Astrocyte of the cerebellum (primary cell): Measurements from ENCODE around the gene NCS1.
A peak's percentile ranks its signal among the peaks of the same experiment; 100 is the strongest.

Source experiments
- DNase-seq: peaks from one replicate; pipeline ENCODE4 v3.0.0-alpha.2; 2011; ENCODE audit warnings: low read depth
- H3K4me3 ChIP-seq: 2 replicates; pipeline ENCODE4 v1.5.1; 2011; ENCODE audit warnings: mild to moderate bottlenecking, low read depth, low read length, moderate library complexity
- CTCF ChIP-seq: IDR thresholded peaks from 2 replicates; pipeline ENCODE4 v1.5.1; 2012; ENCODE audit warnings: low read length, low read depth, moderate library complexity, mild to moderate bottlenecking; ENCODE audit errors: missing control alignments
- in situ Hi-C: cut with HindIII; loops from 2 replicates; pipeline ENCODE4 v1.10.0; 2017; ENCODE audit warnings: low sequenced_read_pairs

The NCS1 gene

DNA sequence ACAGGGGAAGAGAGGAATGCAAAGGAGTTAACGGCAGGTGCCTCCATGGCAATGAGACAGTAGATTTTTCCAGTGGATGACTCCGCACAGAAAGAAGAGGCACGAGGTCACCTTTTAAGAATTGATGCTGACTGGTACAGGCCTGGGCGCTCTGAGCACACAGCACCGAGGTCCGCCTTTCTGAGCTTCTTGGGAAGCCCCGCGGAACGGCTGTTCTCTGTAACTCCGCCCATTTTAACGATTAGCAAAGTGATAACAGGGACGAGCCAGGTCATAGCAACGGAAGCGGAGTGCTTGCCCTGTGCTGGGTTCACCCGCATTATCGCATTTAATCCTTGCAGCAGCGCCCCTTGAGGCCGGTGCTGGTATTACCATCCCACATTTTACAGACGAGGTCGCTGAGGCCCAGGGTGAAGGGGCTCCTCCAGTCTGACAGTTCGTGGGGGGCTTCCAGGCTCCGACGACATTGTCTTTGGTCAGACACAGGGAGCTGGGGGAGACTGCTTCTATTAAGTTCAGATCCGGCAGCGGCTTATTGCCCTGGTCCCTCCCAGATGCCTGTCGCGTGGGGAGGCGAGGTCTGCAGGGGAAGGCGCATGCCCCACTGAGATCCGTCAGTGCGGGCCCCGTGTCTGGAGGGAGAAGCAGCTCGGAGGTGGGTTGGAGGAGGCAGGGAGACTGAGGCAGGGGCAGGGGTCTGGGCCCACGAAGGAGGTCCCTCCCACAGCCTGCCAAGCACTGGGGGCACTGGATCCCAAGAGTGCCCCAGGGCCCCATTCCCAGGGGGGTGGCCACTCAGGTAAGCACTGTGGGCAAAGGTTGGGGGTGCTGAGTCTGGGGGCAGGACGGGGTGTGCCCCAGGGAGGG is 71.0 kb downstream of the NCS1 start:
- H3K4me3 ChIP-seq = no peak overlapping the region

DNA sequence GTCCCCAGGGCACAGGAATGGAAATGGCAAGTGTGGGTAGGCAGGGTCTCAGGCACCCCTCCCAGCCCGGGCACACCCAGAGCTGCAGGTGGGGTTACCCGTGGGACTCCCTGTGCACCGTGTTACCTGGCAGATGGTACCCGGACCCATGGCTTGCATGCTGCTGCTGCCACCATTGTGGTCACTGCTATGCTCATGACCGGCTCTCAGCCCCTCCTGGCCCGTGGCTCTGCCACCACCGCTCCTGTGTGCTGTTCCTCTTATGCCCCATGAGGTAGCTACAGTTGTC is 71.6 kb downstream of the NCS1 start:
- DNase-seq = no peak
- no peak overlapping the region for H3K4me3 ChIP-seq
- in situ Hi-C loops = loop anchor here (10.0 kb wide), 2 partner anchors 79 to 101 kb away; no protein-coding TSS in a partner anchor
- TF ChIP-seq CTCF = no peak

More for the DNA sequence above, 71.0 kb downstream of the NCS1 start:
- in situ Hi-C loops = loop anchor here (10.0 kb wide), 2 partner anchors 78 to 102 kb away; no protein-coding TSS in a partner anchor
- peak; percentile 84 for TF ChIP-seq CTCF
- DNase-seq = no peak

DNA sequence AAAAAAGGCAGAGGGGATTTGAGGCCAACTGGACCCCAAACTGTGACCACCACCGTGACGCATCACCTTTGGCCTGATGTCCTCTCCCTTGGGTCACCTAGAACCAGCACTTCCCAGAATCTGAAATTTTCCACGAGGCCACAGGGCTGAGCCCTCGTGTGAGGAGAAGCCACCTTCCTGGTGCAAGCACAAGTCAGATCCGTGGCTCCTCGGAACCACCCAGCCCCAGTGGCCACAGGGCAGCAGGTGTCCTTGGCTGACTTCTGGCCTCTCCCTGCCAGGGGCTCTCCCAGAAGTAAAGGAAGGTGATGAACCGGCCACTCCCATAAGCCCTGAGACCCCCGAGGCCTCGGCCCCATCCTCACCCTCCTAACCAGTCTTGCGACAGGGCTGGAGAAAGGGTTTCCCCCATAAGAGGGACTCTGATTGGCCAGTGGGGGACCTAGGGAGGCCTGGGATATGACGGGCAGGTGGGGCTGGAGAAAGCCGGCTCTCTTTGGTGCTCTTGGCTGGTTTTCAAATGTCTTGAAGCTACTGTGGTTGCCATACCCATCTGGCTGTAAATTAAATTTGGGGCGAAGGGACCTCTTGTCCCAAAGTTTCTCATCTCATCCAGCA is 72.5 kb downstream of the NCS1 start:
- DNase-seq = no peak
- no peak for TF ChIP-seq CTCF
- in situ Hi-C loops = loop anchor here (10.0 kb wide), 2 partner anchors 80 to 100 kb away; no protein-coding TSS in a partner anchor
- H3K4me3 ChIP-seq = no peak overlapping the region

- in situ Hi-C loops = loop anchor here (10.0 kb wide), 2 partner anchors 81 to 99 kb away; no protein-coding TSS in a partner anchor
- DNase-seq = no peak
- H3K4me3 ChIP-seq = no peak overlapping the region
- TF ChIP-seq CTCF = no peak
Observed at GRCh38 chr9:130245474-130245873, 73.3 kb downstream of the NCS1 start.

DNA sequence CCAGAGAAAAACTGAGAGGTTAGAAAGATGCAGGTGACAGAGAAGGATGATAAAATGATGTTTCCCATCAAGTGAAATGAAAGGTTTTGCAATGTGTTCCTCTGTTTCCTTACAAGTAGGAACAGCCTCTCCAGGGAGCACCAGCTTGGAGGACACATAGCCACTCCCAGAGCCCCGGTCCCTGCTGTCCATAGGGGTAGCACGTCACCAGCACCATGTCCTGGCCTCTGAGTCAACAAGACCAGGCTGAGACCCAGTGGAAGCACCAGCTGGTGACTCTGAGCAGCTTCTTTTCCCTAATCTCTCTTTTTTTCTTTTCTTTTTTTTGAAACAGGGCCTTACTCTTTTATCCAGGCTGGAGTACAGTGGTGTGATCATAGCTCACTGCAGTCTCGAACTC is 73.9 kb downstream of the NCS1 start:
- H3K4me3 ChIP-seq = no peak overlapping the region
- no peak for TF ChIP-seq CTCF
- no peak for DNase-seq
- in situ Hi-C loops = loop anchor here (10.0 kb wide), 2 partner anchors 81 to 99 kb away; no protein-coding TSS in a partner anchor

DNA sequence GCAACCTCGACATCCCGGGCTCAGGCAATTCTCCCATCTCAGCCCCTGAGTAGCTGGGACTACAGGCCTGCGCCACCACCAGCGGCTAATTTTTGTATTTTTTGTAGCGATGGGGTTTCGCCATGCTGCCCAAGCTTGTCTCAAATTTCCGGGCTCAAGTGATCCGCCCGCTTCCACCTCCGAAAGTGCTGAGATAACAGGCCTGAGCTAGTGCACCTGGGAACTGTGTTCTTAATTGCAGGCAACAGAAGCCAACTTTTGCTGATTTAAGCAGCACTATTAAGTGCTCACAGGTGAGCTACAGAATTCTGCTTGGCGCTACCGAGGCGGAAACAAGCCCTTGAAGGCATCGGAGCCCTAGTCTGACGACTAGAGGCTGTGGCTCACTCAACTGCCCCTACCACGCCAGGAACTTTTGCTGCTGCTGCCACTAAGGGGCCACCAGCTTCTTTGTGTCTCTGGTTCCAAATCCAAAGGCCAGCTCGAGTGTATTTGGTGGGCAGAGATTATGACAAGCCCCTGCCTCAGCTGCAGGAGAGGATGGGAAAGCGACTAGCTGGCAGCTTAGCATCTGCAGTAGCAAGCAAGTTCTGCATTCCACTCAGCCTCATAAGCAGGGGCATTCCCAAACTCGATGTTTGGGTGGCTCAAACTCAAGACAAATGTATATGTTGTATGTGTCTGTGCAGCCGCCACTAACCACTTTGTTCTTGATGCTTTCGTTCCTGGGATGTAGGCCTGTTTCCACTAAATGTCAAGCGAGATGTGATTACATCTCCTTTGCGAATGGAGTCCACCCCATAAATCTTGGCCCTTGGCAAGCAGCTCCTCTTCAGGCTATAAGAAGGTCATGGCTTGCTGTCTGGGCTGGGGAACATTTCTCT is 82.8 kb downstream of the NCS1 start:
- TF ChIP-seq CTCF = no peak
- no peak overlapping the region for H3K4me3 ChIP-seq
- in situ Hi-C loops = no loop called here

More for the DNA sequence above, 82.8 kb downstream of the NCS1 start:
- no peak for DNase-seq
